OCI-M2 (cell line): ENCODE measurements around the gene ANKS6.

Experiments used
- DNase-seq: peaks from one replicate; lab custom pipeline; 2025; ENCODE audit not compliant: unreplicated experiment; lab: John Stamatoyannopoulos, UW

ANKS6 gene

DNA sequence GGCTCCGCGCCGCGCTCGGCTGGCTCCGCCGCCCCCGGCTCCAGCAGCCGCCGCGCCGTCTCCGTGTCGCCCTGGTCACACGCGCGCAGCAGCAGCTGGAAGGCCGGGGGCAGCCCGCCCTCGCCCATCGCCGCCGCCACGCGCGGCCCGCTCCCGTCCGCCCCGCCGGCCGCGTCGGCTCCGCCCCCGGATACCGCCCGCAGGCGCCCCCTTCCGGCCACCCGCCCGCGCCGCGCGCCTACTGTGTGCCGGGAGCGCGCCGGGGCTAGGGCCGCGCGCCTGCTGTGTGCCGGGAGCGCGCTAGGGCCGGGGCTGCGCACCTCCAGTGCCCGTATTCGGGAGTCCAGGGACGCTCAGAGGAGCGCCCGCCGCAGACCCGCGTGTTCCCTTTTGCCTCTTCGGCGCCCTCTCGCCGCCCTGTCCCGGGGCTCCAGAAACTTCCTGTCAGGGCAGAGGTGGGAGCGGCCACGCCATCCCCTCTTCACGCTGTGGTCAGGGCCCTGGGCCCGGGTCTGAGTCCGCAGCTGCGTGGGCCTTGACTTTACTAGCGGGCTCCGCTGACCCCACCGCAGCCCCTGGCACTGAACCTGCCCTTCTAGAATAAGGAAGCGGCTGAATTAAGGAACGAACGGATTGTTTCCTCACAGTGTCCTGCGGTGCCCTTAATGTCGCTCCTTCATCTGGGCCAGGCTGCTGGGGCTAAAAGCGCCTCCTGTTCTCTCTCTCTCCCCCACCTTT is at the start of gene ANKS6:
Gene ANKS6 (minus strand): TSS at position 192 of the 738 bp plus-strand sequence. CDS start 64 bp downstream, at position 128.
- no peak for DNase-seq

- DNase-seq = no peak
Measured at GRCh38 chr9:98846081-98846480, 49.7 kb upstream of the ANKS6 start.

GRCh38 chr9:98842510-98842909 is 46.2 kb upstream of the ANKS6 start:
- no peak for DNase-seq

DNA sequence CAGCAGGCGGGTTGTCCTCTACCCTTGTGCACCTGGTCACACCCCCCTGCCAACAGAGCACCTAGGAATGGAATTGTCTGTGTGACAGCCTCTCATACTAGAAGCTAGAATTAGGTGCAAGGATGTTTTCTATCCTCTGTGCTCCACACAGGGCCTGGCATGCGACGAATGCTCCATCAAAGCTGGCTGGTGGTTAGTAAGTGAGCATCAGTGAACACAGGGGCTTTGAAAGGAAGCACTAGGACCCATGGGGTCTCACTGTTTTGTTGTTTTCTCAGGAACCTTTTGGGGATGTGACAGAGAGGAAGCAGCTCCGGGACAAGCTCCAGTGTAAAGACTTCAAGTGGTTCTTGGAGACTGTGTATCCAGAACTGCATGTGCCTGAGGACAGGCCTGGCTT is 43.4 kb upstream of the ANKS6 start:
- no peak for DNase-seq

GRCh38 chr9:98838868-98839565 is 42.7 kb upstream of the ANKS6 start:
- no peak for DNase-seq

GRCh38 chr9:98838155-98838867 is 42.0 kb upstream of the ANKS6 start:
- DNase-seq = no peak

DNA sequence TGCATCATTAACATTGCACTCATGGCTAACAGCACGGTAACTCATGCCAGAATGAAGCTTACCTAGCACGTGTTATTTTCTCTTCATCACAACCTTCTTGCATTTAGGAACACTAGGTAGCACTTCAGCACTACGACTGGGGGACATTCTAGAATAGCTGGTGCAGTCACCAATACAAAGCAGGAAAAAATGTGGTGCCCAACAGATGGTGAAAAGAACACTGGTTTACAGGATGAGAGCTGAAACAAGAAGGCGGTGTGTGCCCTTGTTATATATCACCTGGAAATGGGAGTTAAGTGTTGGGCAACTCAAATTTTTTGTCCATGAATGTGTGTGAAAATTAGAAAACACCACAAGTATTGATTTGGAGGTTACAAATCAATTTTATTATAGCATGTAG is 41.2 kb upstream of the ANKS6 start:
- no peak for DNase-seq

DNA sequence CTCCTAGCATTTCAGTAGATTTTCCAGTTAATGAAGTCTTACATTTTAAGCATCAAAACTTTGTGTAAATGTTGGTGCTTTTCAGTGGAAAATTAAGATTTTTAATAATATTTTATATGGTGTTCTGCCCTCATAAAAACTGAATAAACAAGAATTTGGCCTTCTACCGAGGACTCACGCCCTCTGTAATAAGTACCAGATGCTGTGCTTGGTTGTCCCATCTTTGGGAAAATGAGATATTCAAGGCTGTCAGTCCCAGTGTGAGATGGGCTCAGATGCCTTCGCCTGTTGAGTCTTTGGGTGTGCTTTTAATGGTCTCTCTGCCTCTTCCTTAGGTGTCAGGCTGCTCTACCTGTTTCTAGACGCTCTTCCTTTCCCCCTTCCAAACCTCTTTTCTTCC is 39.9 kb upstream of the ANKS6 start:
- DNase-seq = no peak

DNA sequence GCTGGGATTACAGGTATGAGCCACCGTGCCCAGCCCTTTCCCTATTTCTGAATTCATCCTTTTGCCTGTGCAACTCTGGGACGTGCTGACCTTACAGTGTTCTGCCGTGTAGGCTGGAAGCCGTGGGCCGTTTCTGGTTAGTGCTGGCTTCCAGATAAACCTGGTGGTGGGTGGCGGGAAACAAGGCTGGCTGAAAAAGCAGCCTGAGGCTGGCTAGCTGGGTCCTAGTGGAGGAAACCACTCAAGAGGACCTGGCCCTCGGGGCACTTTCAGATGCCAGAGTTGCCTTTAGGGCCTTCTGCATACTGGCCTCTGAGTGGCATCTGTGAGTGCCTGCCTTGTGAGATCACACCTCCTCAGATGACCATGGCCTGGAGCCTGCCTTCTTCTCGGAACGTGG is 38.0 kb upstream of the ANKS6 start:
- DNase-seq = no peak

DNA sequence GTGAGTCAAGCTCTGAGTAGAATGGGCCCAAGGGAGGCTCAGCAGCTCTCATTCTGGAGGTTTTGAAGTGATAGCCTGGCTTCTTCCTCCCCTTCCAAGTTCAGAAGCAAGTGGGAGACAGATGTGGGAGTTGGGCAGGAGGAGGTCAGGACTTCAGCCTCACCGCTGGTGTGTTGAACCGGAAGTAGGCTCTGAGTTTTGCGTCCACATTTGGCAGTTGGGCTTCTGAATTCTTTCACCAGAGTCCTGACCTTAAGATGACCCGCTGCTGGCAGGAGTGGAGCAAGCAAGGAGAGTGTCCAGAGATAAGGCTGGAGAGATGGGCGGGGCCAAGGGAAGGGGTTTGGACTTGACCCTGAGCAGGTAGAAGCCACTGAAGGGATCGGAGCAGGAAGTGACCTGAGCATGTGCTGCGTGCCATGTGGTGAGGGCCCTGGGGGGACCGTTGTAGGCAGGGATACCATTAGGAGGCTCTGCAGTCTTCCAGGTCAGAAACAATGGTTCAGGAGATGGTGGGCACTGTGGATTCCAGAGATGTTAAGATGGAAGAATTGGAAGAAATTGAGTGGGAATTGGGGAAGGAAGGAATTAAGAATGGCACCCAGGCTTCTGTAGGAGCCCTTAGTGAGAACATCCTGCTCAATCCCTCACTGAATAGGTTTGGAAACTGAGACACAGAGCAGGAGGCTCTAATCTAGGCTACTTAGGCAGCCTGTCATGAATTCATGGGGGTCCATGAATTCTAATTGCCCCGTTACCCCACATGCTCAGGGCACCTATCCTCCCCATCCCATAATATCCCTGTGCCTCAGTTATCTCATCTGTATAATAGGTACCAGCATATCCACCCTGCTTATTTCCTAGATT is 37.0 kb upstream of the ANKS6 start:
- no peak for DNase-seq

DNA sequence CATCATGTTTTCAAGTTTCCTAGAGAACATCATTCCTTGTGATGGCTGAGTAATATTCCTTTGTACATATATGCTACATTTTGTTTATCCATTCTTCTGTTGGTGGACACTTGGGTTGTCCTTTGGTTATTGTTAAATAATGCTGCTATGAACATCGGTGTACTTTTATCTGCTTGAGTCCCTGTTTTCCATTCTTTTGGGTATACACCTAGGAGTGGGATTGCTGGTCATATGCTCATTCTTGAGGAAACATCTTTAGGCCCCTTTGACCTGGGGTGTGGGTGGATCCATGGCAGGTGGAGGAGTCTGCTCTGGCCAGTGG is 36.4 kb upstream of the ANKS6 start:
- no peak for DNase-seq

- no peak for DNase-seq
Measured at GRCh38 chr9:98831696-98832095, 35.3 kb upstream of the ANKS6 start.

DNA sequence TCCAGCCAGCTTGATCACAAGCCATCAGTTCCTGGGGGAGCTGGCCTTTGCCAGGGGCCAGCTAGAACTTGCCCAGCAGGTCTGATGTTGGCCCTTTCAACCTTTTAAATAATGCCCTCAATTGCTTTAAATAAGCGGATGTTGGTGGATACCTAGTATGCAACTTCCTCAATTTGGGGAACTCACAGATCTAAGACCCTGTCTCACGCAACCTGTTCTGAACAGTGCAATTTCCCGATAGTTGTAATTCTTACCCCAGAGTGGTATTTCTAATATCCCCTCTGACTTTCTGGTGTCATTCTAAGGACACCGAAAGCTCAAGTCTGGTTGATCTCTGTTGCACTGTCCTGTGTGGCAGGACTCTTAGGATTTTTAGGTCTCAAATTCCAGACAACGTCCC is 34.2 kb upstream of the ANKS6 start:
- no peak for DNase-seq

DNA sequence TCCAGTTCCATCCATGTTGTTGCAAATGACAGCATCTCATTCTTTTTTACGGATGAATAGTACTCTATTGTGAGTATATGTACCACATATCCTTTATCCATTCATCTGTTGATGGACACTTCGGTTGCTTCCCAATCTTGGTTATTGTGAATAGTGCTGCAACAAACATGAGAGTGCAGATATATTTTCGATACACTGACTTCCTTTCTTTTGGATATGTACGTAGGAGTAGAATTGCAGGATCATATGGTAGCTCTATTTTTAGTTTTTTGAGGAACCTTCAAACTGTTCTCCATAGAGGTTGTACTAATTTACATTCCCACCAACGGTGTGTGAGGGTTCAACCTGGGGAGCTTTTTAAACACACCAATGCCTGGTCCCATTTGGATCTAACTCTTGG is 33.4 kb upstream of the ANKS6 start:
- DNase-seq = no peak

DNA sequence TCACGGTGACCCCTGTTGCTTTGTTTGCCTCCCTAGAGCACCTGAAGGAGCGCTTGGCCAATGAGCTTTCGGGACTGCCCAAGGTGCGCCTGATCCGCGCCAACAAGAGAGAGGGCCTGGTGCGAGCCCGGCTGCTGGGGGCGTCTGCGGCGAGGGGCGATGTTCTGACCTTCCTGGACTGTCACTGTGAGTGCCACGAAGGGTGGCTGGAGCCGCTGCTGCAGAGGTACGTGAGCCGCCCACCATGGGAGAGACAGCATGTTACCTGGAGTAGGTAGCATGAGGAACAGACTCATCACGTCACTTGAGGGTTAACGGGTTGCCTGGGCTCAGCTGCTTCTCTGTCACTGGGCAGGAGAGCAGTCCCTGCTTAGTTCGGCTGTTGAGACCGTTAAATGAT is 30.4 kb upstream of the ANKS6 start:
- DNase-seq = no peak

DNA sequence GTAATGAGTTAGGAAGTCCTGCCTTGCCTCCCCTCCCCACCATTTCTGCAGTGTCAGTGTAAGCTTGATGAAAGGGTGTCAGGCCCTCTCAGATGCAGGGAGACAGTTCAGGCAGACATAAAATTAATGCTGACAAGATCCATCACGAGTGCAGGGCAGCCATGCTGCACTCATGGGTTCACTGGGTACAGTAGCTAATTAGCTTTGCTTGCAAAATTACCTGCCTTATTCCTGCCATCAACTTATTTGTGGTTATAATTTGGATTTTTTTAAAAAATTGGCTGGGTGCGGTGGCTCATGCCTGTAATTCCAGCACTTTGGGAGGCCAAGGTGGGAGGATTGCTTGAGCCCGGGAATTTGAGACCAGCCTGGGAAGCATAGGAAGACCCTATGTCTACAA is 29.1 kb upstream of the ANKS6 start:
- DNase-seq = no peak

DNA sequence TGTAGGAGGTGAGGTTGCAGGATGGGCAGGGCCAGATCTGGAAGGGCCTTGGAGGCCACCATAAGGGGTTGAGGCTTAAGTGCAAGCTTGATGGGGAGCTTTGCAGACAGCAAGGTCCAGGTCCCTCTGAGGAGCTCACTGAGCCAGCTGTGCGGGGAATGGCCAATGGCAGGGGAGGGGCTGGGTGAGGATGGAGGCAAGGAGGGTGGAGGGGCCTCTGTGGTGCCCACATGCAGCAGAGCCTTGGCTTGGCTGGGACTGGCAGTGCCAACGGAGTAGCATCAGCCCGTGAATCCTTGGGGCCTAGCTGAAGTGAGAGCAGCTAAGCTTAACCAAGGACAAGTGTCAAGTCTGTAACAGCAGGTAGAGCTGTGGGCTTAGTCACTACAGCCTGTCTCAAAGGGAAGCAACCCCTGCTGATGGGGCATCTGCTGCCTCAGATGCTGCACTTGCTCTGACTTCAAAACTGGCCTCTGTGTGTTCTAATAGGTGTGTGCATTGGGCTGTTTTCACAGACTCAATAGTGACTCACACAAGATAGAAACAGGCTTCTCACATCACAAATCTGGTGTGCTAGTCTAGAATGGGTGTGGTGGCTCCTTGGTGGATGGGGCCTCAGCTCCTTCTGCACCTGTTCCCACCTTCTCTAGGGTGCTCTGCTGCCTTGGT is 27.4 kb upstream of the ANKS6 start:
- DNase-seq = no peak

DNA sequence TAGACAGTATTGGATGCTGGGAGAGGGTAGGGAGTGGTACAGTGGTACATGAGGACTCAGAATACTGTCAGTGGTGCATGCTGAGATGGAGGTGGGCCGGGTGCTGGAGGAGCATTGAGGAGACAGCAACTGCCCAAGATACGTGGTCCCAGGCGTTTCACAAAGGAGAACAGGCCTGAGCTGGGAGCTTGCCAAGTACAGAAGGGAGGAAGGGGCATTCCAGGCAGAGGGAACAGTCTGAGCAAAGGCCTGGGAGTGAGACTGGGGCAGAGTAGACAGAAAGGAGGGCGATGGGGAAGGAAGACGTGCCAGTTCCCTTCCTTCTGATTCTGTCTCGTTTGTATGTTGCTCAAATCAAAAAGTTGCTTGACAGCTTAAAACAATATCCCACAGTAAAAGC is 26.3 kb upstream of the ANKS6 start:
- DNase-seq = no peak

- no peak for DNase-seq
Measured at GRCh38 chr9:98821831-98822230, 25.5 kb upstream of the ANKS6 start.

DNA sequence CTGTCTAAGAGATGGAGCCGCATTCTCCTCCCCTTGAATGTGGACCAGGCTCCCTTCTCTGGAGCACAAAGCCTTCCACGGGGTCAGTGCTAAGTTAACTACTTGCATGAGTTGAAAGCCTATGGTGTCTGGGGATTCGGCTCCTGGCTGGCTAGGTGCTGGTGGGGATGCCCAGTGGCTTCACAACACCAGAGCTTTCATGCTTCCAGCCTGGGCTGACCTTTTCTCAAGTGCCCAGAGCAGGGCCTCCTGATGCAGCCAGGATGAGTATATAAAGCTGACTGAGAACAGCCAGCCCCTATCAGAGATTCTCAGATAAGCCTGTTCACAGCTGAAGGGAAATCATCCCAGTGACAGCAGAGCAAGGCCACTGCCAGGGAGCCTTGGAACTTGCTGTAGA is 22.9 kb upstream of the ANKS6 start:
- DNase-seq = no peak

DNA sequence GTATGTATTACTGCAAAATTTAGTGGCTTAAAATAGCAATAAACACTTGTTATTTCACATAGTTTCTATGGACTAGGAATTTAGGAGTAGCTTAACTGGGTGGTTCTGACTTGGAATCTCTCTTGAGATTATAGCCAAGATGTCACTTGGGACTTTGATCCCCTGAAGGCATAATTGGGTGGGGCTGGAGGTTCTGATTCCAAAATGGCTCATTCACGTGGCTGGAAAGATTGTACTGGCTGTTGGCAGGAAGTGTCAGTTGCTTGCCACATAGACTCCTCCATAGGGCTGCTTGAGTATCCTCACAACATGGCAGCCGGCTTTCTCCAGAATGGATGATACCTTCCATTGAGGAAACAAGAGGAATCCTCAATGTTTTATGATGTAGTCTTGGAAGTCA is 22.4 kb upstream of the ANKS6 start:
- DNase-seq = no peak
